UCSD-AML1 (cell line): Measurements from ENCODE around the gene LRRIQ4.

Experiments used
- DNase-seq: peaks from one replicate; lab custom pipeline; 2025; ENCODE audit not compliant: unreplicated experiment; lab: John Stamatoyannopoulos, UW

The LRRIQ4 gene

GRCh38 chr3:169850618-169851017 is 37.9 kb downstream of the LRRIQ4 start:
- DNase-seq, result no peak

GRCh38 chr3:169855514-169855913 is 42.8 kb downstream of the LRRIQ4 start:
- DNase-seq, result no peak

DNA sequence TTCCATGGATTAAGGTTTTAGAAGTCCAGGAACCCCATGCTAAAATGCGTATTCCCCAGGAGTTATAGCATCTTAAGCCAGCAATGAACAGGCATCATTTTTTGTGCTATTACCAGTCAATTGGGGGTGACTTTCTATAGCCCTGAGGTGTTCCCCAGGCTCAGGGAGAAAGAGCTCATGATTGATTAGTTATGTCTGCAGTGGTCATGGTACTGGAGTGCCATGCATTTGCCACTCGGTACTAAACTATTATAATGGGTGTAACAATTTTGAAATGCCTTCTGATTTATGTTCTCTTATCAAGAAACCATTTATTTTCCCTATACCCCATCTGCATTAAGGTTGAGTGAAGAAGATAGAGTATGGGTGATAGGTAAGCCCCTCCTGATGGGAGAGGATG is 45.1 kb downstream of the LRRIQ4 start:
- DNase-seq, result no peak

DNA sequence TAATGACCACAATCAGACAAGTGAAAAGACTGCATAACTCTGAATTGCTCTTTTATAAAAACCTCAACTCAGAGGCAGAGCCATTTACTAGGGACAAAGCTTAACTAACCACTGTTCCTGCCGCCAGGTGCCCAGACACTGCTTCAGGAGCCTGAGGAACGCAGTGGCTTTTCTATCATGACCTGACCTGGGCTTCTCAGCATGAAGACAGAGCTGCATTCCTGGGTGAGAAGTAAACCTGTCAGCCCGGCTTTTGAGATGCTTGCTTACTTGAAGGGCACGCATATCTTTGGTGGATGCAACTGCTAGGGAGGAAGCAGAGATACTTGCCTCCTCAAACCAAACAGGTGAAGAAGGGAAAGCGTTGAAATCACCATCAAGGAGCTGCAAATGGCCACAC is 49.2 kb downstream of the LRRIQ4 start:
- no peak for DNase-seq

DNA sequence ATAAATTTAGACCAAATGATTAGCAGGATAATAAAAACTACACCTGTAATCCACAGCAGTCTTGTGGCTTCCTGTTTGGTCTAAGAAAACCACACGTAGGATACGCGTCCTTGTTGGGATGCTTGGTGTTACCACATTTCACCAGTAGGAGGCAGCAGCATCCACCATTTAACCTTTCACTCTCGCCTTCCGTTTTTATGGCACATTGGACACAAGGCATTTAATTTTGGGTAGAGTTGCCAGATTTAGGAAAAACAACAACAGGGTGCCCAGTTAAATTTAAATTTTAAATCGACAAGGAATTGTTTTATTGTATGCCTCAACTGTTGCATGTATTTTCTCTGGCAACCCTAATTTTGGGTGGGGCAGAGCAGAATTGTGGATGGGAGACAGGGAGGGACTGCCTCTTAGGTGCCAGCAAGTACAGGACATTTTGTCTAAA is 50.8 kb downstream of the LRRIQ4 start:
- peak; percentile 53 for DNase-seq

GRCh38 chr3:169864270-169864669 is 51.6 kb downstream of the LRRIQ4 start:
- DNase-seq, result no peak

DNA sequence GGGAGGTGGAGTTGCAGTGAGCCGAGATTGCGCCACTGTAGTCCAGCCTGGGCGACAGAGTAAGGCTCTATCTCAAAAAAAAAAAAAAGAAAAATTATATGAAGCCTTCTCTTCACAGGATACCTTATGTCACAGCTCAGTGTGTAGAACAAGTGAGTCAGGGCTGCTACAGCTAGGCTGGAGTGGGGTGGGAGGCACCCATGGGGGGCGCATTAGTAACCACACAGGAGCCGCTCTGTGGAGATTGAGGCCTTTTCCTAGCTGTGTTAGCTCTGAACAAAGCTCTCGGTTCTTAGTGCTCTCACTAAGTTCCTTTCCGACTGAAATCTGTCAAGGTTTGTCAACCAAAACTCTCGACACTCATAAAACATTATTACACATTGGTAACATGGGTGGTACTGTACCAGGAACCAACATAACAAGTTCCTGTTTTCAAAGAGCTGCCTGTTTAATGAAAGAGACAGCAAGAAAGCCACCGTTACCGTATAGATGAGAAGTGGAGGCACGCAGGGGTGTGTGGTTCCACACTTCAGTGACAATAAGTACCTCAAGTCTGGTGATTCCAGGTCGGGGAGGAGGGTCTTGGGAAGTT is 52.6 kb downstream of the LRRIQ4 start:
- DNase-seq, result no peak

- DNase-seq, result no peak
Measured at GRCh38 chr3:169867584-169868210, 55.0 kb downstream of the LRRIQ4 start.

- DNase-seq, result no peak
Measured at GRCh38 chr3:169868369-169868768, 55.7 kb downstream of the LRRIQ4 start.

- DNase-seq, result no peak
Measured at GRCh38 chr3:169869484-169870220, 57.0 kb downstream of the LRRIQ4 start, which contains the start of gene LRRC31. Gene LRRC31 (minus strand): TSS chr3:169869935. CDS start chr3:169869807, 128 bp downstream.

DNA sequence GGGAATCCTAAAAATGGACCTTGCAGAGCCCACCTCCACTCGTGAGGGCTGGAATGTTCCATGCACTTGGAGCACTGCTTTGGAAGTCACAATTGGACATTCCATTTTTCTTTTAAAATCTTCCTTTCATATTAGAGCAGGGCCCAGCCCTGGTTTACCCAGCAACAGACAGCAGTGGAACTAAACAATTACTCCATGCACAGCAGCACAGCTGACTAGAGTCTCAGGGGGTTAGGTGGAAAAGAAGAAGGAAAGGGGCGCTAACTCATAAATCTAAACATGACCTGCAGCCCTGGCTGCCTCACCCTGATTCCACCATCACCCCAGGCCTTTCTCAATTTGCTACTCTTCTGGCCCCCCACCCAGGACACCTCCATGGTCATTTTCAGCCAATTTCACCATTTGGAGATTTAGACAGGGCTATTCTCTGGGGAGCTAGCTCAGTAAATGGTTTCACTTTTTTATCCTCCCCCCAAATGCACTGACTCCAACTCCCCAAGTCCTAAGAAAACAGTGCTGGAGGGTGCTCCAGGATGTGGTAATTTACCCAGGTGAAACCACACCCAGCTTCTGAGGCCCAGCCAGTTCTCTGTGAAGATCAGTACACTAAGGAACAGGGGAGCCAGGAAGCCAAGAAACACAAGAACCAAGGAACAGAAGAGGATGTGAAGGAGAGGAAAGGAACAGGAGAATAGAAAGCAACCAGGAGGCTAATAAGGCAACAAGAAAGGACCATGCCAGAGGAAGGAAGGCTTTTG is 58.6 kb downstream of the LRRIQ4 start:
- no peak for DNase-seq

DNA sequence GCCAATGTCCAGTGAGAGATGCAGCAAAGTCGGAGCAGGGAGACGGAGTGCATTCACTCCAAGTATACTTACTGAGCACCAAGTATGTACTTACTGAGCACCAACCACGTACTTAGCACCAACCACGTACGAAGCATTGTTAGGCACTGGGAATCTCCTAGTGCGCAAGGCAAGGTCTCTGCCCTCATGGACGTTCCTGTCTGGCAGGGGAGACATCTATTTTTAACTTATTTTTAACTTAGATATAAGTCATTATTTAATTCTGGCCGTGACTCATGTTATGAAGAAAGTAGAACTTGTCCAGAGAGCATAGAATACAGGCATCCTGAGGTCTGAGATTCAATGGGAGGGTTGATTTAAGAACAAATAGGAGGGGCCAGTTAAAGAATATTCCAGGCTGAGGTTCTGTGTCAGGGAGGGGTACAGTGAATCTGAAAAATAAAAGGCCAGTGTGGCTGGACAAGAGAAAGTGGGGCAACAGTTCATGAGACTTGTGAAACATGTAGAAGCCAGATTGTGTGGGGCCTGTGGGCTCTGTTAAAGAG is 66.4 kb downstream of the LRRIQ4 start:
- no peak for DNase-seq

GRCh38 chr3:169879845-169880575 is 67.3 kb downstream of the LRRIQ4 start:
- DNase-seq, result no peak

DNA sequence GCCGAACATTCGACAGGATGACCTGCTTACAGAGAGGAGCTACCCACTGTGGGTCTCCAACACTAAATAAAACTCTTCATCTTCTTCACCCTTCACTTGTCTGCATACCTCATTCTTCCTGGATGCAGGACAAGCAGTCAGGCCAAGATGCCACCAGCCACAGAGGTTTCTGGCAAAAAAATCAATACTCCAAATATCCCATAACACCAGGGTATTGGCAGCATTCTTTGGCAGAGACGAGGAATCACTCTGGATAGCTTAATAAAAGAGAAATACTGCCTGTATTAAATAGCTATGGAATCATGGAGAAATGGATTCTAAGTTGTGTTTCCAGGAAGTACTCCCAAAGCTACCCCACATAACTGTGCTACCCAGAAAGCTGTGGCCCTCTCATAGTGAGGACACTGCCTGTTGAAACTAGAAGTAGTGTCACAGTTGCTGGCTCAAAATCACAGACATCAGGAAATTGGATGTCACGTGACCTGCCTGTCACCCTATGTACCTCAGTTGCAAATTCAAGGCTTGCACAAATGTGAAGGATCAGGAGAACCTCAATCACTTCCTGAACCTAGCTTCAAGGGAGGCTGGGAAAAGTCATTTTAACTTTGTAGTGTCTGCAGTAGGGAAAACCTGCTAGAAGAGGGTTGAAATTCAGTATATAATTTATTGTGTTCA is 68.0 kb downstream of the LRRIQ4 start:
- DNase-seq, result no peak

- no peak for DNase-seq
Measured at GRCh38 chr3:169886671-169887070, 74.0 kb downstream of the LRRIQ4 start.
